Stimulated activated effector memory CD8-positive, alpha-beta T cell treated with anti-CD3 and anti-CD28 coated beads, Interleukin-12 subunit alpha, Interleukin-12 subunit beta, amount 100 ng/mL, for 72 hours (primary cell): ENCODE measurements around the gene CPB2.

ENCODE experiments used
- ATAC-seq: fragments of 150-1000 bp; cut with Tn5 transposase; 2 replicates; pipeline ENCODE4 v1.10.0; 2021
- DNase-seq, 2 donors: peaks; one replicate each; pipeline ENCODE4 v3.0.0; 2021 to 2022; ENCODE audit warnings: low spot score in 2 of 2
- H3K27ac Mint-ChIP-seq: one replicate; pipeline ENCODE4 v1.8.0; 2022; ENCODE audit warnings: mild to moderate bottlenecking, mixed read lengths
- H3K36me3 Mint-ChIP-seq: one replicate; pipeline ENCODE4 v1.8.0; 2022; ENCODE audit warnings: mild to moderate bottlenecking, mixed read lengths
- H3K4me1 Mint-ChIP-seq: one replicate; pipeline ENCODE4 v1.8.0; 2022; ENCODE audit warnings: mixed read lengths
- H3K4me3 Mint-ChIP-seq: one replicate; pipeline ENCODE4 v1.8.0; 2022; ENCODE audit warnings: mild to moderate bottlenecking, mixed read lengths
- H3K9me3 Mint-ChIP-seq: one replicate; pipeline ENCODE4 v1.8.0; 2022; ENCODE audit warnings: mixed read lengths

CPB2 gene

DNA sequence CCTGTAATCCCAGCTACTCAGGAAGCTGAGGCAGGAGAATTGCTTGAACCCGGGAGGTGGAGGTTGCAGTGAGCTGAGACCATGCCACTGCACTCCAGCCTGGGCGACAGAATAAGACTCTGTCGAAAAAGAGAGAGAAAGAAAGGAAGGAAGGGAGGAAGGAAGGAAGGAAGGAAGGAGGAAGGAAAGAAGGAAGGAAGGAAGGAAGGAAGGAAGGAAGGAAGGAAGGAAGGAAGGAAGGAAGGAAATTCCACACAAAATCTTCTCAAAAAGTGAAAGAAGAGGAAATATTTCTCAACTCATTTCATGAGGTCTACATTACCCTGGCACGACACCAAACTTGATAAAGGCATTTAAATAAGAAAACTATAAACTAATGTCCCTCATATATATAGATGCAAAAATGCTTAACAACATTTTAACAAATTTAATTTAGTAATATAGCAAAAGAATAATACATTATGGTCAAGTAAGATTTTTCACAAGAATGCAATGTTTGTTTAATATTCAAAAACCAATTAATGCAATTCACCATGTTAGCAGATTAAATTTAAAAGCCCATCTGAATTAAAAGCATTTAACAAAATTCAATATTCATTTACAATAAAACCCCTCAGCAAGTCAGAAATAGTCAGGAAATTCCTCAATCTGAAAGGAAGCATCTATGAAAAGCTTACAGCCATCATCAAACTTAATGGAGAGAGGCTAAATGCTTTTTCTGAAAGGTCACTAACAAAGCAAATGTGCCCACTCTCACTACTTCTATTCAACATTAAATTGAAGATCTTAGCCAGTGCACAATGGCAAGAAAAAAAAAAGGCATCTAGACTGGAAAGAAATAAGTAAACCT is 12.0 kb upstream of the CPB2 start:
- no peak for DNase-seq
- H3K4me1 Mint-ChIP-seq = peaks cover 3% of the 10 kb centered on the region
- H3K4me3 Mint-ChIP-seq = no peak overlapping the region
- H3K27ac Mint-ChIP-seq = no peak overlapping the region
- no peaks in the 10 kb centered on the region for H3K36me3 Mint-ChIP-seq
- no peaks in the 10 kb centered on the region for H3K9me3 Mint-ChIP-seq
- ATAC-seq = no peak

DNA sequence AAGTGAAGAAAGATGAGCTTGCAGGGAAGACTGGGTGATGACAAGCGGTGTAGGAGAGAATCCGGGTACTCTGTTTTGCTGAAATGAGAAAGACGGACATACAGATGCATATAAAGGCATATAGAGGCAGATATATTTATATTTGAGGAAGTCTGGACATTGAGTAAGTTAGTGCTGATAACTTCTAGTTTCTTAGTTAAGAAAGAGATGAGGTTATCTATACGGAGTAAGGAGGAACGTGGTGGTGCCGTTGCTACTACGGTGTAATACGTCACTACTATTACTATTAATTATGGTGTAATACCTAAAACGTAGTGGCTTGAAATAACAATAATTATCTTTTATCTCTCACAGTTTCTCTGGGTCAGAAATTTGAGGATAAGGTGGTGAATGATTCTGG is 9.8 kb upstream of the CPB2 start:
- no peak for ATAC-seq
- Mint-ChIP-seq H3K4me3 (no peak overlapping the region), H3K36me3 (no peaks in the 10 kb centered on the region), H3K9me3 (no peaks in the 10 kb centered on the region), H3K4me1 (no peaks in the 10 kb centered on the region), H3K27ac (no peak overlapping the region)
- no peak for DNase-seq

DNA sequence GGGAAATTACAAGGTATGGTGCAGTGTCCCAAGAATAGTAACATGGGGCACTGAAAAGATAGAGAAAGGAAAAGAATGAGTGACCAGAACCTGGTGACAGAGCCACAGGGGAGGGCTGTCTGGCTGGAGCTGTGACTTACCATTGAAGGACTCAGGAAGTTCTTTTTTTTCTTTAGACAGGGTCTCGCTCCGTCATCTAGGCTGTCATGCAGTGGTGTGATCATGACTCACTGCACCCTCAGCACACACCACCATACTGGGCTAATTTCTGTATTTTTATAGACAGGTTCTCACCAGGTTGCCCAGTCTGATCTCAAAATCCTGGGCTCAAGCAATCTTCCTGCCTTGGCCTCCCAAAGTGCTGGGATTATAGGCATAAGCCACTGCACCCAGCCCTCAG is 8.8 kb upstream of the CPB2 start:
- Mint-ChIP-seq H3K27ac (no peak overlapping the region), H3K9me3 (no peaks in the 10 kb centered on the region), H3K4me3 (no peak overlapping the region), H3K4me1 (no peaks in the 10 kb centered on the region), H3K36me3 (no peaks in the 10 kb centered on the region)
- DNase-seq (no peak), ATAC-seq (peak; percentile 84)

DNA sequence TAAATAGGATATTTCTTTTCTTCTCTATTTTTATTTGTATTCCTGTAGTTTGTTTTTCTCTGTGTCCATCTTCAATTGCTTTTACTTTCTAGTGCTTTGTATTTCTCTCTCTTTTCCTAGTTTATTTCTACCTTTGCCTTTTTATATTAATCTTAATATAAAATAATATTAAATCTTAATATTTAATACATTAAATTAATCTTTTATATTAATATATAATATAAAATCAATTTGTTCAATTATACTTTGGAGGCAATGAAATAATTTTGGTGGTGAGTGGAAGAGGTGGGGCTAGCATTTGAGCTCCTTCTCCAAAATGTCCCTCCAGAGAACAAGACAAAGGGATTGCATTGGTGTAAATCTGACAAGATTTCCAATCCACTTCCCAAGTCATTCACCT is 6.3 kb upstream of the CPB2 start:
- DNase-seq (no peak), ATAC-seq (no peak)
- Mint-ChIP-seq H3K27ac (no peak overlapping the region), H3K4me1 (no peaks in the 10 kb centered on the region), H3K9me3 (no peaks in the 10 kb centered on the region), H3K4me3 (no peak overlapping the region), H3K36me3 (no peaks in the 10 kb centered on the region)

DNA sequence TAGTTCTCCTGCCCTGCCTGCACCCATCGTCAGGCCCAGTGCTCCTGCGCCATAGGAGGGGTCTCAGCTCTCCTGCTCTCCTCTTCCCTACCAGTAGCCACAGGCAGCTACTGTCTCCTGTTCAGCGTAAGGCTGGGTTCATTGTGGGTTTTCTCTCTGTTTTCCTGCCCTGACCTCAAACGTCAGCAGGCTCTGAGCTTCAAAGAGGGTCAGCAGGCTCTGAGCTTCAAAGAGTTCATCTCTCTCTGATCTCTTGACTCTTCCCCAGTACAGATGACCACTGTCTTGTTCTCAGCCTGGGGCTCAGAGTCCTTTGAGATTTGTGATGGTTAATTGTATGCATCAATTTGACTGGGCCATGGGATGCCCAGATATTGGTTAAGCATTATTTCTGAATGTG is 4.6 kb upstream of the CPB2 start:
- Mint-ChIP-seq H3K27ac (no peak overlapping the region), H3K4me1 (no peaks in the 10 kb centered on the region), H3K9me3 (no peaks in the 10 kb centered on the region), H3K4me3 (no peak overlapping the region), H3K36me3 (no peaks in the 10 kb centered on the region)
- DNase-seq (no peak), ATAC-seq (no peak)

DNA sequence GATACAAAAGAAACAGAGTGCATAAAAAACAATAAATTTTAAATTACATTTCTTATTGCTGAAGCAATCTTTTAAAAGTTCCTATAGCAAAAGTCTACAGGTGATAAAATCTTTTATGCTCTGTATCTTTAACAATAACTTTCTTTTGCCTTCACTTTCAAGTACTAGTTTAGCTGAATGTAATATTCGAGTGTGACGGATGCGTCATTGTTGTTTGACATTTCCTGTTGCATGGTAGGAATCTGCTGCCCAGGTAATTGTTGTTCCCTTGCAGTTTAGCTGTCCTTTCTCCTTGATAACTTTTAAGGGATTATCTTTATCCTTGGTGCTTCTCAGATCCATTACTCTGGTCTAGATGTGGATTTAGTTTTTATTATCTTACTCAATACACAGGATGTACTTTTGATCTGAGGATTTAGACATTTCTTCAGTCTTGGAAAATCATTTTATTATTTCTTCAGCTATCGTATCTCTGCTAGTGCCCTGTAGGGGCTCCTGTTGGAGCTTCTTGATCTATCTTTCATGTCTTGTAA is 2.1 kb upstream of the CPB2 start:
- Mint-ChIP-seq H3K4me1 (no peaks in the 10 kb centered on the region), H3K4me3 (no peak overlapping the region), H3K9me3 (no peaks in the 10 kb centered on the region), H3K36me3 (no peaks in the 10 kb centered on the region), H3K27ac (no peak overlapping the region)
- DNase-seq (no peak), ATAC-seq (no peak)

DNA sequence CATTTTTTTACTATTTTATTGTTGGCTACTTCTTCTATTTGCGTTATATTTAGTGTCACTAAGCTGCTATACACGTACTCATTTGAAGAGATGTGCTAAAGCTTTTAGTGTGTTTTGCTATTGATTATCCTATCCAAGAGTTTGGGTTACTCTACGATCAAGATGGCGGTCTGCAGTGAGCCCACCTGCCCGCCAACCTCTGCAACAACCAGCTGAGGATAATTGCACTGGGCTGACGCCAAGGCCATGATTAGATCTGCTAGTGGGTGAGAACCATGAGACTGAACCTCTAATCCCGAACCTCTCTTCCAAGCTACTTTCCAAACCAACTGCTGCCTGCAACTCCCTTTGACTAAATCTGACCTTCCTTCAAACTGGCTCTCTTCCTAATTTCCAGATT is 1.8 kb downstream of the CPB2 start:
- Mint-ChIP-seq H3K4me3 (no peak overlapping the region), H3K4me1 (no peaks in the 10 kb centered on the region), H3K9me3 (no peaks in the 10 kb centered on the region), H3K27ac (no peak overlapping the region), H3K36me3 (no peaks in the 10 kb centered on the region)
- ATAC-seq = no peak
- no peak for DNase-seq

DNA sequence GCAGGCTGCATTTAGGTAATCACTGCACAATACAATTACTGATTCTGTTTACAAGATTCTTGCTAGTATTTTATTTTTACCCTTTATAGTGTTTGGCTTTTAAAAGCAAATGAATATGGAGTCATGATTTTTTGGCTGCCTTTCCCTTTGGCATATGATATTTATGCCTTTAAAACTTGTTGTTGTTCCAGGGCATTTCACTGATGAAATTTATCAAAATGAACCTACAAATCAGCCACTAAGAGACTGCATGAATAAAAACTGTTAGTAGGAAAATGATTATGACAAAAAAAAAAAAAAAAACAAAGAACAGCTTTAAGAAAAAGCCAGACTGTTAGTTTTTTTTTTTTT is 2.6 kb downstream of the CPB2 start:
- no peaks in the 10 kb centered on the region for H3K4me1 Mint-ChIP-seq
- no peaks in the 10 kb centered on the region for H3K9me3 Mint-ChIP-seq
- DNase-seq (no peak), ATAC-seq (no peak)
- H3K36me3 Mint-ChIP-seq = no peaks in the 10 kb centered on the region
- H3K4me3 Mint-ChIP-seq = no peak overlapping the region
- H3K27ac Mint-ChIP-seq = no peak overlapping the region

DNA sequence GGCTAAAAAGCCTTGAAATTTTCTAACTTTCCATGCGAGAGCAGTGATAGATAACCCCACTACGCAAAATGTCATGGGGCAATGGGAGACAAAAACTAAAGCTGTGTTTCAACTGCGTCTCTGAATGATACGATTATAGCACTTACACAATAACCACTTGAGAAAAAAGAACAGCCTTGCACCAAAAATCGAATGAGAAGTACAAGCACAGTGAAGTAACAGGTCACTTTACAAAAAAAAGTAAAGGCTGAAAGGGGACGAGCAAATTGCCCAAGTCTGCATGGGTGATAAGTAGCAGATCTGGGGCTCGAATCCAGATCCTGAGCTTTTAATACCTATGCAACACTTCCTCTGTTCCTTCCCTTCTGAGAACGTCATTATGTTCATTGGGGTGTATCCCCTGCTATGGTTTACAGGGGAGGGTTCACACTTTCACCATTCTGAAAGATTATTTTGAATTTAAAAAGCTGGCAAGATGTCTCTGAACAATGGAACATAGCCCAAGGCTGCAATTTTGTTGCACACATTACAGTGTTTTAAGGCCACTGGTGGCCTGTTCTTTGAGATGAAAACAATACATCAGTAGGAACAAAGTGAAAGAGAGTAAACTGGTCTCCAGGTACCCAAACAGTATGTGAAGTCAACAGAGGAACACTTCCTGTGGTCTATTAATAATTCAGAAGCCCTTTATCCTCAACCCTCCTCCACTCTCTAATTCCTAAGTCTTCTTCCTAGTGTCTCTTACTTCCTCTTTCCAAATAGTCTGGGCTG is 3.2 kb downstream of the CPB2 start:
- H3K4me1 Mint-ChIP-seq = no peaks in the 10 kb centered on the region
- DNase-seq = no peak
- no peak for ATAC-seq
- no peak overlapping the region for H3K27ac Mint-ChIP-seq
- H3K4me3 Mint-ChIP-seq = no peak overlapping the region
- no peaks in the 10 kb centered on the region for H3K36me3 Mint-ChIP-seq
- no peaks in the 10 kb centered on the region for H3K9me3 Mint-ChIP-seq

DNA sequence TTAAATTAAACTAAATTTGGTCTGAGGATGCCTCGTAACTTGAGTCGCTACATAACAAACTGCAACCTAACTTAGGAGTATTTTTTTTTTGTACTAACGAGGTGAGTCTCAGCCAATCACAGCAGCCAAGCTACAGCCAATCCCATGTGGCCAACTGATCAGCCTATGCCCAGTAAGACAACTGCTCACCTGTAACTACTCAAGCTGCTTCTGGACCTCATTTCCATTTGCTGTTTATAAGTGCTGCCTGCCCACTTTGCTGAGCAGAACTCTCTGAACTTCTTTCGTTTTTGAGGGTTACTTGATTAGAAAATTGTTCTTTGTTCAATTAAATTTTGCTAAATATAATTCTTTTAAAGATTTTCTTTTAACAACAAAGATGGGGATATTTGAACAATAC is 3.8 kb downstream of the CPB2 start:
- Mint-ChIP-seq H3K4me3 (no peak overlapping the region), H3K27ac (no peak overlapping the region), H3K9me3 (no peaks in the 10 kb centered on the region), H3K36me3 (no peaks in the 10 kb centered on the region), H3K4me1 (no peaks in the 10 kb centered on the region)
- ATAC-seq (no peak), DNase-seq (no peak)

DNA sequence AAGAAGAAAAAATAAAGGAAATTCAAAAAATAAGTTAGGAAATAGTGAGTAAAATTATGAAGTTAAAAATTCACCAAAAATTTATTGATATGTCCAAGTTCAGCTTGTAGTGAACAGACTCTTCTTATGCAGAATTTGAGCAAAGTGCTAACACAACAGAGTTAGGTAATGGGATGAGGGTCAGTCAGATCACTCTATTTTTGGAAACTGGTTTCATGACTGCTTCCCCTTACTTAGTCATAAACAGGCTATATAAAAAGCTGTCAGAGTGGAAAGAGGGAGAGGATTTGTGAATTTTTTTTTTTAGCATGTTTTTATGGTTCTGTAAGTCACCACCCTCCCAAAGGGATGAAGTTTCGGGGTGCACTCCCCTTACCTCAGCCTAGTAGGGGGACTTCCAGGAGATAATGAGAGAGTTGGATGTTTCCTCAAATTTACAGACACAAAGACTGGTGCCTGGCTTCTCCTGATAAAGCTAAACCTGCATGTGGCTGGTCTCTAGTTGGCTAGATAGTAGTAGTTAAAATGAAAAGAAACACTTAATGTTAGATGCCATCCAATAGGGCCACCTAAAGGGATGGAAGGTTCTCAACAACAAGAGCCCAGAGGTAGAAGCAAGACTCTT is 4.5 kb downstream of the CPB2 start:
- no peak for DNase-seq
- no peak overlapping the region for H3K27ac Mint-ChIP-seq

DNA sequence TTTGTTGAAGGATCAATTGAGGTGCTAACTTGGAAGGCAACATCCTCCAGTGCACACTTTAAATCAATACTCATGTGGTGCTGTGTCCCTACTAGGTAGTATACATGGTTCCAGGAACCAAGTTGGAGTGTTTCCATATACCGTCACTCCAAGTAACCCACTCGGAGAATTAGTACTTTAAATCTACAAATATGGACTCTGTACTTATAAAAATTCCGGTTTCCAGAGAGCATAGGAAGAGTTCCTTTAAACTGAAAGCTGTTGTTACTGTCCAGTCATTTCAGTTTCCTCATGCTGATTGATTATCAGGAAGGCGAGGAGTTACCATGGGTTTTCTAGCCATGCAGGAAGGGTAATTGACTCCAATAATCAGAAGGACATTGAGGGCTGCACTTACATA is 7.2 kb downstream of the CPB2 start:
- no peaks in the 10 kb centered on the region for H3K9me3 Mint-ChIP-seq
- no peaks in the 10 kb centered on the region for H3K36me3 Mint-ChIP-seq
- H3K4me1 Mint-ChIP-seq = no peaks in the 10 kb centered on the region
- DNase-seq (no peak), ATAC-seq (no peak)
- H3K27ac Mint-ChIP-seq = no peak overlapping the region
- no peak overlapping the region for H3K4me3 Mint-ChIP-seq

More for the DNA sequence above, 4.5 kb downstream of the CPB2 start:
- peak; percentile 42 for ATAC-seq
- Mint-ChIP-seq H3K9me3 (no peaks in the 10 kb centered on the region), H3K4me1 (no peaks in the 10 kb centered on the region), H3K4me3 (no peak overlapping the region), H3K36me3 (no peaks in the 10 kb centered on the region)

DNA sequence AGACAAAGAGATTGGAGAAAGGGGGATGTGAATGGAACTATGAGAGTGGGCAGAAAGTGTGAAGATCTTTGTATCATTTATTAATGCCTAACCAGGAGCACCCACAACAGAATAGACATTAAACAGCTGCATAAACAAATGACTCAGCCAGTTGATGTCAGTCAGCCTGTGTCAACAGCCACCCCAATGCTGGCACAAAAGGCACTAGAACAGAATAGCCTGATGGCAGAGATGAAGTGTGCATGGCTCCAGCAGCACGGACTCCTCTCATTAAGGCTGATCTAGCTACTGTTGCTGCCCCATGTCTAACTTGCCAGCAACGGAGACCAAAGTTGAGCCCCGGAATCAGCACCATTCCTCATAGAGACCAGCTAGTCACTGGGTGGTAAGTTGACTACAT is 7.8 kb downstream of the CPB2 start:
- no peaks in the 10 kb centered on the region for H3K4me1 Mint-ChIP-seq
- H3K27ac Mint-ChIP-seq = no peak overlapping the region
- DNase-seq (no peak), ATAC-seq (no peak)
- no peaks in the 10 kb centered on the region for H3K9me3 Mint-ChIP-seq
- no peaks in the 10 kb centered on the region for H3K36me3 Mint-ChIP-seq
- no peak overlapping the region for H3K4me3 Mint-ChIP-seq

DNA sequence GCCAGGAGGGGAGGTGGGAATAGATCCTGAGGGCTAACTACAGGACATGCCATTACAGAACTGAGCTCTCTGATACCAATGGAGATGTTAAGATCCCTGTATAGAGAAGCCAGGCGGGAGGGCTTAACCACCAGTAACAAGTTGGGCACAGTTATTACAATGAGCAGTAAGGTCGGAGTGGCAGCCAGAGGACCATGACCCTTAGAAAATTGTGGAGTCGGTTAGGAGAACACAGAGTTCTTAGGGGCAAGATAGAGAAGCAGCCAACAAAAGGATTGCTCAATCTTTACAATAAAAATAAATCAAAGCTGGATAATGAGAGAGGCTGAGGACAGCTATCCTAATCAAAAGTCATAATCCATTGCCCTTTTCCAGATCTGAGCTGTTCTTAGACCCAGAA is 10.4 kb downstream of the CPB2 start:
- DNase-seq = no peak
- Mint-ChIP-seq H3K4me1 (no peaks in the 10 kb centered on the region), H3K4me3 (no peak overlapping the region), H3K9me3 (no peaks in the 10 kb centered on the region), H3K36me3 (no peaks in the 10 kb centered on the region), H3K27ac (no peak overlapping the region)
- no peak for ATAC-seq

DNA sequence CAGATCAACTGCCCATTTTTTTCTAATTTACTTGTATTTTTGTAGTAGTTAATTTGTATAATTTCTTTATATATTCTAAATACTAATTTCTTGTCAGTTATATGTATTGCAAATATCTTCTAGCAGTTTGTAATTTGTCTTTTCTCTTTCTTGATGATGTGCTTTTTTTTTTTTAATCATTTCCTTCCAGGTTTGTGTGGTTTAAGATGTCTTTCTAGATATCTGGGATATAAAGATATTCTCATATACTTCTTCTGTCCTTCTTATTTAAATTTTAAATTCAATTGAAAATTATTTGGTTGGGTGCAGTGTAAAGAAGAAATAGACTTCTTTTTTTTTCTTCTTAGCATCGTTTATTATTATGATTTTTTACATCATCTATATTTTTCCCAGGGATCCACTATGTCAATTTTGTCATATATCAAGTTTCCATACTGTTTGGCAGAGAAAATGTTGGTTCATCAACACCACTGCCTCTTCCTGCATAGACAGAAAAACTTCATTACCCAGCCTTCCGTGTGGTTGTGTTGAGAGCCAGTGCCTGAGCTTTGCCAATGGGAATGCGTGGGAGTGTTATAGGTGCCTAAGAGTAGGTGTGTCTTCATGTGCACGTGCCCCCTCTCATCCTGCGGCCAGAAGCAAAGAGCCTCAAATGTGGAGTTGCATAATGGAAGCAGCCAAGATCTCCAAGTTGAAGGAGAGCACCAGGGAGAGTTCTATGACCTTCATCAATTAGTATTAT is 15.8 kb downstream of the CPB2 start:
- no peak for ATAC-seq
- Mint-ChIP-seq H3K36me3 (no peaks in the 10 kb centered on the region), H3K9me3 (no peaks in the 10 kb centered on the region), H3K27ac (no peak overlapping the region), H3K4me1 (no peaks in the 10 kb centered on the region), H3K4me3 (no peak overlapping the region)
- no peak for DNase-seq
